NCI-H2107 treated with DMSO at 0.1 percent for 48 hours (cell line): ENCODE data around the gene A2ML1.
A peak's percentile ranks its signal among the peaks of the same experiment; 100 is the strongest.
"Not testable (repeated sequence)": the region's sequence is repeated elsewhere in the genome, so short reads cannot be mapped to it uniquely, and the experiment has no call there.

Source experiments
- DNase-seq: peaks from one replicate; lab custom pipeline; 2025; ENCODE audit not compliant: unreplicated experiment; lab: John Stamatoyannopoulos, UW

A2ML1 gene

DNA sequence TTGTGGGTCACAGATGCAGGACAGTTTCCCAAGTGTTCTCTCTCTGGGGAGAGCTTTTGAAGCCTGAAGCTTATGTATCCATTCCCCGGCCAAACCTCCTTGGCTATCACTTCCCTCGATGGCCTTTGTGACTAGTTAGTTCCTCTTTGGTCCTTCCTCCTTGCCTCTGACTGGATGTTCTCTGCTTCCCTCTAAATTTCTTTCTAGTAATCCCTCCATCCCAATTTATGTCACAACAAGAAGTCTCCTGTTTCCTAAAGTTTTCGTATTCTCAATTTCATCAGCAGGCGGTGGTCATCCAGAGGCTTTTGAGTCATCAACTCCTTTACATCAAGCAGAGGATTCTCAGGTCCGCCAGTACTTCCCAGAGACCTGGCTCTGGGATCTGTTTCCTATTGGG is 27.5 kb downstream of the A2ML1 start:
- DNase-seq = no peak

DNA sequence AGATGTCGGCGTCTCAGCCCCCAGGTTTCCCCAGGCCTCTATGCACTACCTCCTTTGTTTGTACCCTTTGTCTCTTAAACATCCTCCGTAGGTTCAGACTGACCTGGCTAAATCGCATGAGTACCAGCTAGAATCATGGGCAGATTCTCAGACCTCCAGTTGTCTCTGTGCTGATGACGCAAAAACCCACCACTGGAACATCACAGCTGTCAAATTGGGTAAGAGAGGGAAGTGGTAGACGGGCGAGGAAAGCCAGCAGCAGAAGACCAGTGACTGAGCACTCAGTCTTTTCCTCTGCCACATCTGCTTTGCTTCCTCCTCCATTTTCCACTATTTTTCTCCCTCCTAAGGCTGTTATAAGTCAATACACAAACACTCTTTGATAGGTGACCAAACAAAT is 29.7 kb downstream of the A2ML1 start:
- DNase-seq = no peak

DNA sequence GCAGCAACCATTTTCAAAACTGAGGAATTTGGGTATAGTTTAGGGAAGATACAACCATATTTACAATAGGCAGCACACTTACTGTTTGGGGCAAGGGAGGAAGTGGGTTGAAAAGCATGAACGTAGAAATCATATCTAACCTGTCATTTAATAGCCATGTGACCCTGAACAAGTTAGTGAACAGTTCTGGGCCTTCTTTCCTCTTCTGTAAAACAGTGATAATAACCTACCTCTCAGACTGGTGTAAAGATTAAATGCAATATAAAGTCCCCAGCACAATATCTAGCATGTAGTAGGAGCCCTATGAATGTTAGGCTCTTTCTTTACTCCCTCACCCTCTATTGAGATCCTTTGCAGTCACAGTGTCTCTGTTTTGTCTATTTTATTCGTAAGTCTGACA is 33.5 kb downstream of the A2ML1 start:
- DNase-seq = no peak

DNA sequence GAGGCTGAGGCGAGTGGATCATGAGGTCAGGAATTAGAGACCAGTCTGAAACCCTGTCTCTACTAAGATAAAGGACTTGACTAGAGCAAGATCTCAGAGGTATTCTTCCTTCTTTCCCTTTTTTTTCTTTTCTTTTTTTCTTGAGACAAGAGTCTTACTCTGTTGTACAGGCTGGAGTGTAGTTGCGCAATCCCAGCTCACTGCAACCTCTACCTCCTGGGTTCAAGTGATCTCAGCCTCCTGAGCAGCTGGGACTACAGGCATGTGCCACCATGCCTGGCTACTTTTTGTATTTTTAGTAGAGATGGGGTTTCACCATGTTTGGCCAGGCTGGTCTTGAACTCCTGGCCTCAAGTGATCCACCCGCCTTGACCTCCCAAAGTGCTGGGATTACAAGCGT is 37.0 kb downstream of the A2ML1 start:
- DNase-seq = not testable (repeated sequence)

DNA sequence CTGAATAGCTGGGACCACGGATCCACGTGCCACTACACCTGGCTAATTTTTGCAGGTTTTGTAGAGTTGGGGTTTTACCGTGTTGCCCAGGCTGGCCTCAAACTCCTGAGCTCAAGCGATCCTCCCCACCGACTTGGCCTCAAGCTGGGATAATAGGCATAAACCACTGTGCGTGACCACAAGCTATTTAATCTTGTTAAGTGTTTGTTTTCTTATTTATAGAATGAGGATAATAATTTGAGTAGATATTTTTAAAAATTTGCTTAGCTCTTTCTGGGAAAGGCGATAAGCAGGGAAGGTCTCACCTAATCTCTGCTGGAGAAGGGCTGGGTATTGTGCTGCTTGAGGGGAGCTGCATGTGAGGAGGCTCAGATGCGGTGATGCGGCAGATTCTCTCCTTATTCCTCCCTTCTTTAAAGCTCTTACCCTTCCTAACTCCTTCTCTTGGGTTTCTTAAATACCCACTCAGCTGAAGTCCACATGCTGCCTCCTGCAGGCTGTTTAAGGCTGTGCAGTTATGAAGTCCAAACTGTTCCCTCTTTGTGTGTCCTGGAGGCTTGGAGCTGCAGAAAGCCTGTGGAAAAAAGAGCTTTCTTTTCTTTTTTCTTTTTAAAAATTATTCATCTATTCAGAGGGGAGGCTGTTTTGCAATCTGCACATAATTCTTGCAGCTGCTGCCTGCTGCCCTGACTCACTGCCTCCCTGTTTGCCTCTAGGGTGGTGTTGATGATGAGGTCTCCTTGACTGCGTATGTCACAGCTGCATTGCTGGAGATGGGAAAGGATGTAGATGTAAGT is 37.9 kb downstream of the A2ML1 start:
- peak; percentile 60 for DNase-seq

DNA sequence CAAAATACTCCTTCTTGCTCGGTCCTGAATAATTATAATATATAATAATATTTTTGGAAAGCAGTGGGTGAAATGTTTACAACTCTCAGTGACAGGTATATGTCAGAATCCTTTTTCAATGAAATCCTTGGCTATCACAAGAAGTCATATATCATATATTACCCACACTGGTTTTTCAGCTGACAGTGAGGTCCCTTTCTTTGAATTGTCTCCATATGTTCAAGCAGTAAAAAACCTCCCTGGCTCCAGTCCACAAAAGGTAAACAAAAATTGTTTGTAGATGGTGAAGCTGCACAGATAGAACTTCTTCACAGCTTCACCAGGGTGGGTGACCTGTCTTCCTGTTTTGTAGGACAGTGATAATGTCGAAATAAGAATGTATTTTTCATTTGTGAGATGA is 44.0 kb downstream of the A2ML1 start:
- DNase-seq = no peak

DNA sequence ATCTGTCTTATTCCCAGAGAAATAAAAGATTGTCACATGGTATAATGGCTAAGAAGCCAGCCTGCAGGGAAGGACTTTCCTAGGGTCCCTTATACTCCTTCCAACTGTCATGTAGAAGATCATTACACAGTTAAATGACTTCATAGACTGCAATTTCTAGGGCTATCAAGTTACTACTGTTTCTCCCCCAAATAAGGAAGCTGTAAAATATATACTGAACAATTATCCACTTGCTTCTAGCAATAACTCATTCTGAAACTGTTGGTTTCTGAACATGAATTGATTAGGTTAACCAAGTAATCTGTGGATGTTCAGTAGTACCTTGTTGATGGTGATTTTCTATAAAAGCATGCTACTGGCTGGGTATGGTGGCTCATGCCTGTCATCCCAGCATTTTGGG is 44.6 kb downstream of the A2ML1 start:
- no peak for DNase-seq

DNA sequence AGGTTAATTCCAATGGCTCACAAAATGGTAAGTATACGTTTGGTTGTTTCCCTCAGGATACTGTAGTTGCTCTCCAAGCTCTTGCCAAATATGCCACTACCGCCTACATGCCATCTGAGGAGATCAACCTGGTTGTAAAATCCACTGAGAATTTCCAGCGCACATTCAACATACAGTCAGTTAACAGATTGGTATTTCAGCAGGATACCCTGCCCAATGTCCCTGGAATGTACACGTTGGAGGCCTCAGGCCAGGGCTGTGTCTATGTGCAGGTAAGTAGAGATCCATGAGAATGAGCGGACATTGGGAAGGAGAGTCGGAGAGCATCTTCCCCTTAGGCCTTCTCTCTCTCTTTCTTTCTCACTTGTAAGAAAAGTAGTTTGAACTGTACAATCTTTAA is 45.4 kb downstream of the A2ML1 start:
- no peak for DNase-seq

DNA sequence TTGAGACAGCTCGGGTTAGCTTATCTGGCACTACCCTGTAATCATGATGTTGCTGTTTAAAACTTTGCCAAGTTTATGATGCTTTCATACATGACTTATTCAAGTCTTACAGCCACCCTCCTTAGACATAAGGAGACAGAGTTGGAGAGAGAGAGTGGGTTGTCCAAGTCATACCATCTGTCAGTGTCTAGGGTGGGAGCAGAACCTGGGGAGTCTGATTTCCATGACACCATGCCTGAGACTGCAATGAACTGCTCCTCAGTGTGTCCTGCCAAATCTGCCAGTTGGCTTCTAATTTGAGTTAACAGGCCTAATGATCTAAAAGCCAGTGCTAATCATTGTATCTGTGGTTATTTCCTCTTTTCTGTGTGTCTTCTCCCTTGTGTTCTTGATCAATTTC is 48.2 kb downstream of the A2ML1 start:
- no peak for DNase-seq

DNA sequence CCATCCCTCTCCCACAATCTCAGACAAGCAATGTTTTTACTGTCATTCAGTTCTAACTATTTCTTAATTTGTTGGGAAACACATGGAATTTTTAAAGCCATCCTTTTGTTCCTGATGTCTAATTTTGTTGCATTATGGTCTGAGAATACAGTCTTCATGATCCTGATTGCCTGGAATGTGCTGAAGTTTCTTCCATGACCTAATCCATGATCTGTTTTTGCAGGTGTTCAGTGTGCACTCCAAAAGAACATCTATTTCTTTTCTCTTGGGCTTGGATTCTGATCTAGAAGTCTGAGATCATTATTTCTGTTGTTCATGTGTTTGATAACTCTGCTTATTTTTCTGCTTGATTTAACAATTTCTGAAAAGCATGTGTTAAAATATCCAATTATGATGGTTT is 48.6 kb downstream of the A2ML1 start:
- DNase-seq = no peak

DNA sequence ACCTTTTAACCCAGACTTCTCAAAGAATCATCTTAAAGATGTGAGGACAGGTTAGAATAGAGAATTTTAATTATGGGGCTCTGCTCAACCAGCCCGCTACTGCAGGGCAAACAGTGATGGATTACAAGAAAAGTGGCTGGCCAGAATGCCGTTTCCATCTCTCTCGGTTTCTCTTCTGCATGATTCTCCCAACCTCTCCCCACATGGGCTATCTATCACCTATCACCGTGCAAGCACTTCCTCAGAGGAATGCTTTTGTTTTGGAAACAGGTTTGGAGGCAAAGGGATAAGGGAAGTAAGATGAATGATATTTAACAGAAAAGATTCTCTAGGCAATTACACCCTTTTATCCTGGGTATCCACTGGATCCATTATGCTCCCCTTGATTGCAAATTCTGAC is 54.5 kb downstream of the A2ML1 start:
- DNase-seq = no peak

DNA sequence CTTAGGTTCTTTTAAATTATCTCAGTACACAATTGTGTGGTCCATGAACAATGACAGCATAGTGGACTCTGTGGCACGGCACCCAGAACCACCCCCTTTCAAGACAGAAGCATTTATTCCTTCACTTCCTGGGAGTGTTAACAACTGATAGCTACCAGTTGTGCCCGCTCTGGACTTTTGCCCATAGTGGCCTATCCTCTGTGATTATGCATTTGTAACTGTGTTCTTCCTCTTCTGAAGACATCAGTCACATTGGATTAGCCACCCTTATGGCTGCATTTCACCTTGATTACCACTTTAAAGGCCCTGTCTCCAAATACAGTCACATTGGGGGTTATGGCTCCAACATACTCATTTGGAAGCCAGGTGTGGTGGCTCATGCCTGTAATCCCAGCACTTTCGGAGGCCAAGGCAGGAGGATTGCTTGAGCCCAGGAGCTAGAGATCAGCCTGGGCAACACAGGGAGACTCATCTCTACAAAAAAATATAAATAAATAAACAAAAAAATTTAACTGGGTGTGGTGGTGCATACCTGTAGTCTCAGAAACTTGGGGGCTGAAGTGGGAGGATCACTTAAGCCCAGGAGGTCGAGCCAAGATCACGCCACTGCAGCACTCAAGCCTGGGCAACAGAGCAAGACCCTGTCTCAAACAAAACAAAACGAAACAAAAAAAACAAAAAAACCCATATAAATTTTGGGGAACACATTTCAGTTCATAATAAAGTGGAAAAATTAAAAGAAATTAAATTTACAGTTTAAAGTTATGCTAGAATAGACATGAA is 64.3 kb downstream of the A2ML1 start:
- DNase-seq = no peak

DNA sequence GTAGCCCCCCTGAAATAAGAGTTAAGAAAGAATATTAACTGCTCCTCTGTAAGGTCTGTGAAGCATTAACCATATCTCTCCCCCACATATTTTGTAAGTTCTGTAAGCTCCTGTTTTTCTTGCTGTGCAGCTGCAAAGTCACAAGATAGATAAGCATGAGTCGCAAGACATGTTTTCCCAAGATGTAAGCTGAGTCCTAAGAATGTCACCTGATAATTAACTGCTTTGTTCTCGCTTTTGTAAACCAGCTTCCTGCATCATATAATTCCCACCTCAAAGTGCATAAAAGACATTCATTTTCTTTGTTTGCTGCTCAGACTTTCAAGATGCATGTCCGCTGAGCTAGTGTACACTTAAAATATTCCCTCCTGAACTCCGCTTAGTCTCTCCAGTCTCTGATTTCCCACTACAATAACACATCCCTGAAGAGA is 64.9 kb downstream of the A2ML1 start:
- DNase-seq = no peak

DNA sequence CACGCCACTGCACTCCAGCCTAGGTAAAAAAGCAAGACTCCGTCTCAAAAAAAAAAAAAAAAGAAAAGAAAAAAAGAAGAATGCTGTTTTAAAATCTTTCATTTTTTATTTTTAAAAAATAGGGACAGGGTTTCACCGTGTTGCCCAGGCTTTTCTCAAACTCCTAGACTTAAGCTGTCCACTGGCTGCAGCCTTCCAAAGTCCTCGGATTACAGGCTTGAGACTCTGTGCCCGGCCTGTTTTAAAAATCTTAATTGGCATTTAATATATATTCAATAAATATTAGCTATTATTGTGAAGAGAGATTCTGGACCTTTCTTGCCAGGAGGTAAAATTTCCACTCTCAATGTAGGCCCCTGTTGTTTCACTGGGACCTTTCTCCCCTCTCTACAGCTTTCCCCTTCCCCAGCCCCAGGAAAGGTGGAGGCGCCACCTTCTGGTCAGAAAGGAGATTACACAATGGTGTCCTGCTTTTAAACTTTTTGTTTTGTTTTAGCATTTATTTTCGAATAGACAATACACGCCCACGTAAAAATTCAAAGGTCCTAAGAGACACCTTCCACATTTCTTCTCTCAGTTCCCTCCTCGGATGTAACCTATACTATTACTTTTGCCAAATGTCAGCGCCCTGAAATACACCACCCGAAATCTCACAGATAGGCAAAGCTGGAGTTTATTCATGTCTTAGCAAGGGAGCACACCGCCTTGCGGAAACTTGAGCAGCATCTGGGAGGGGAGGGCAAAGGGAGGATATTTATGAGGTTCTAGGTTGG is 68.1 kb downstream of the A2ML1 start:
- peak; percentile 42 for DNase-seq

DNA sequence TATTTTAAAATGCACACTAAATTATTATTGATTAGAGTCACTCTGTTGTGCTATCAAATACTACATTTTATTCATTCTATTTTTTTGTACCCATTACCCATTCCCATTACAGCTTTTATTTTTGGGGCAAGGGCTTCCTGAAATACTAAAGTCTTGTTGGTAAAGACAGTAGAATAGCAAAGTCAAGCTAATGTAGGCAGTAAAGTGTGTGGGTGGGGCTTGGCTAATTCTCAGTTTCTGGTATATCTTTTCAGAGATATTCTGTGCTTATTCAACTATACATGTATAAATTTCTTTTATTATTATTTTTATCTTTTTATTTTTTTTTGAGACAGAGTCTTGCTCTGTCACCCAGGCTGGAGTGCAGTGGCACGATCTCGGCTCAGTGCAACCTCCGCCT is 69.6 kb downstream of the A2ML1 start:
- DNase-seq = no peak

DNA sequence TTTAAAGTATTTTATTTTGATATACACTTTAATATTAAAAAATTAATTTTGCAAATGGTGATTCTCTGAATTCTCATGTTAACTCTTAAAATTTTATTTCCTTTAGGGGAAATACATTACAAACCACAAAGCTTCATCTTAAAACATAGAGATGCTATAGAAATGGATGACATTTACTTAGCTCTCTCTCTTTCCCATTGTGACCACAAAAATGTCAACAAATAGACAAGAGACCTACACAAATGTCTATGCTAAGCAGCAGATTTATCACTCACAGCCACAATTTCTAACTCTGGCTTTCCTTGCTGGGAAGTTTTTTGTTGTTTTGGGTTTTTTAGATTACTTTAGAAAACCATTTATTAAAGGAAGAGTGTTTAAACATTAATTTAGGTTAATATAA is 72.0 kb downstream of the A2ML1 start:
- no peak for DNase-seq

DNA sequence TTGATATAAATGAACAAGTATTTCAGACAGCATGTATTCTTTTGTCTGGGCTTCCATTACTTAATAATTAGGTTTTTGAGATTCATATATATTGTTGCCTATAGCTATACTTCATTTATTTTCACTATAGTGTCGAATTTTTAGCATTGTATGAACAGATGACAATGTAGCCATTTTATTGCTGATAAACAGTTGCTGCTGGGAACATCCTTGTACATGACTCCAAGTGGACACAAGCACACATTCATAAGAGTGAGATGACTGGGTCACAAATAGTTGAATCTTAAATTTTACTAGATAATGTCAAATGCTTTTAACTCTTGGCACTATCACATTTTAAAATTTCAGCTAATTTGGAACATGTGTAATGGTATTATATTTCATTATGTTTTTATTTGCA is 72.6 kb downstream of the A2ML1 start:
- no peak for DNase-seq

DNA sequence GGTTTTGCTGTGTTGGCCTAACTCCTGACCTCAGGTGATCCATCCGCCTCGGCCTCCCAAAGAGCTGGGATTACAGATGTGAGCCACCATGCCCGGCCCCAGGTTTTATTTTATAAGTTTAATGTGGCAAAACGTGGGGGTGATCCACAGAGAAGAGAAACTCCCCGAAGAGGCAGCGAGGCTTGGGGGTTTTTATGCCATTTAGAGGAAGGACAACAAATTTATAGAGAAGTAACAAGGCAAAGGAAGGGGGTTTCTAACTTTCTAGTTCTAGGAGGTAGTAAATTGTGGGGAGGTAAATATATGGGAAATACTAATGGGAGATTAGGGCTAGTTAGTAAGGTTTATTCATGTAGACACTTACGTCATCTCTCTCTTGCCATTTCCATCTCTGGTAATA is 74.7 kb downstream of the A2ML1 start:
- DNase-seq = no peak

DNA sequence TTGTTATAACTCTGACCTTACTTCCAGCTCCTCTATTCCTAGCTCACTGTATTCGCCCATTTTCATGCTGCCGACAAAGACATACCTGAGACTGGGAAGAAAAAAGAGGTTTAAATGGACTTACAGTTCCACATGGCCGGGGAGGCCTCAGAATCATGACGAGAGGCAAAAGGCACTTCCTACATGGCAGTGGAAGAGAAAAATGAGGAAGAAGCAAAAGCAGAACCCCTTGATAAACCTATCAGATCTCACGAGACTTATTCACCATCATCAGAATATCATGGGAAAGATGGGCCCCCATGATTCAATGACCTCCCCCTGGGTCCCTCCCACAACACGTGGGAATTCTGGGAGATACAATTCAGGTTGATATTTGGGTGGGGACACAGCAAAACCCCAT is 77.4 kb downstream of the A2ML1 start:
- DNase-seq = no peak

DNA sequence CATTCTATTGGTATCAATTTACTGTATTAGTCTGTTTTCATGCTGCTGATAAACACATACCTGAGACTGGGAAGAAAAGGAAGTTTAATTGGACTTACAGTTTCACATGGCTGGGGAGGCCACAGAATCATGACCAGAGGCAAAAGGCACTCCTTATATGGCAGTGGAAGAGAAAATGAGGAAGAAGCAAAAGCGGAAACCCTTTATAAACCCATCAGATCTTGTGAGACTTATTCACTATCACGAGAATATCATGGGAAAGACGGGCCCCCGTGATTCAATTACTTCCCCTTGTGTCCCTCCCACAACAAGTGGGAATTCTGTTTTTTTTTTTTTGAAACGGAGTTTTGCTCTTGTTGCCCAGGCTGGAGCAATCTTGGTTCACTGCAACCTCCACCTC is 80.3 kb downstream of the A2ML1 start:
- not testable (repeated sequence) for DNase-seq

DNA sequence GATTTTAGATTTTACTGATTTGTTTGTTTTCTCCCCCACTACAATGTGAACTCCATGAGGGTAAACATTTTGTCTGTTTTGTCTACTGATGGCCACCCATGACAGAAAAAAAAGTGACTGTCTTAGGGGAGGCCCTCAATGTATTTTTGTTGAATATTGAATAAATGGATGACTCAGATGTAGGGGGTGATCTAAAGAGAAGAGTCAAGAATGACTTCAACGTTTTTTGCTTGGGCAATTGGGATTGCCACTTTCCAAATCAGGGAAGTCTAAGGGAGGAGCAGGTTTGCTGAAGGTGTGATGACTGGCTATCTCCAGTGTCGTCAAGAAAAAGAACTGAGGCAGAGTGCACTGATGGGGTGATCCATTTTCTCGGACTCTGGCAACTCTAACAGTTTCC is 81.2 kb downstream of the A2ML1 start:
- no peak for DNase-seq

DNA sequence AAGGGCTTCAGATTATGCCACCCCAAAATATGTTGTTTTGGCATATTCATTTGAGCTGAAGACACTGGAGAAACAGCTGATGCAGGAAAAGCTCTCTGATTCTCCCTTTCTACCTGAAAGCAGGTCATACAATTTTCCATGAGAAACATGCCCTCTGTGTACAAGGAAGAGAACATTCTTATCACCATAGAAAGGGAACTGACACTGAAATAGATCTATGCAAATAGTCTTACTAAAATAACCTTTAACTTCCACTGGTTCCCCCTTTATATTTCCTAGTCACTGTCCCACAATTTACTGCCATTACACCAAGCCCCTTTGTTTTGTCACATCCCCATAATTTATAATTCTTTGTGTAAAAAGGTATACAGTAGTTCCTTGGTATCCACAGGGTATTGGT is 82.2 kb downstream of the A2ML1 start:
- no peak for DNase-seq
